ENCODE results near the gene MYO5C. TPM values are rescaled to one million over a fixed set of nuclear protein-coding genes. Genes with fewer than 3 reads are reported as not detected.

MYO5C gene
- total and polyA plus RNA-seq, 2 donors from 2014 or later, result 4.6 to 41.6 TPM

- Histone ChIP-seq H3K9me3 (ENCODE audit: control insufficient read depth in 2 of 3, insufficient read depth in 1 of 3, low read length in 3 of 3) (no peaks in the 10 kb centered on the region), H3K4me1 (ENCODE audit: control insufficient read depth in 2 of 3, insufficient read depth in 2 of 3, low read depth in 1 of 3, low read length in 3 of 3) (peaks cover 0 to 3% (median 0%) of the 10 kb centered on the region in 3 donors), H3K9ac (ENCODE audit: low read length in 3 of 3) (no peak overlapping the region), H3K27ac (ENCODE audit: low read depth in 2 of 2, low read length in 2 of 2) (no peak overlapping the region), H3K36me3 (ENCODE audit: control insufficient read depth in 2 of 3, insufficient read depth in 3 of 3, low read length in 3 of 3) (peaks cover 0 to 5% (median 0%) of the 10 kb centered on the region in 3 donors), H3K4me3 (ENCODE audit: low read length in 3 of 3) (no peak overlapping the region), H3K27me3 (ENCODE audit: control insufficient read depth, insufficient read depth, low read length) (no peaks in the 10 kb centered on the region)
- TF ChIP-seq CTCF (IDR thresholded peaks at IDR 0.05; ENCODE audit: borderline replicate concordance, extremely low read depth, insufficient read depth), result no peak
- FAIRE-seq (no peak), DNase-seq (peak in 3 of 5 donors; percentile 30 to 52 (median 41))
- intact Hi-C loops (cut with DNase I), result no loop called here
These were observed 13.5 kb upstream of the MYO5C start for GRCh38 chr15:52309154-52309548.

DNA sequence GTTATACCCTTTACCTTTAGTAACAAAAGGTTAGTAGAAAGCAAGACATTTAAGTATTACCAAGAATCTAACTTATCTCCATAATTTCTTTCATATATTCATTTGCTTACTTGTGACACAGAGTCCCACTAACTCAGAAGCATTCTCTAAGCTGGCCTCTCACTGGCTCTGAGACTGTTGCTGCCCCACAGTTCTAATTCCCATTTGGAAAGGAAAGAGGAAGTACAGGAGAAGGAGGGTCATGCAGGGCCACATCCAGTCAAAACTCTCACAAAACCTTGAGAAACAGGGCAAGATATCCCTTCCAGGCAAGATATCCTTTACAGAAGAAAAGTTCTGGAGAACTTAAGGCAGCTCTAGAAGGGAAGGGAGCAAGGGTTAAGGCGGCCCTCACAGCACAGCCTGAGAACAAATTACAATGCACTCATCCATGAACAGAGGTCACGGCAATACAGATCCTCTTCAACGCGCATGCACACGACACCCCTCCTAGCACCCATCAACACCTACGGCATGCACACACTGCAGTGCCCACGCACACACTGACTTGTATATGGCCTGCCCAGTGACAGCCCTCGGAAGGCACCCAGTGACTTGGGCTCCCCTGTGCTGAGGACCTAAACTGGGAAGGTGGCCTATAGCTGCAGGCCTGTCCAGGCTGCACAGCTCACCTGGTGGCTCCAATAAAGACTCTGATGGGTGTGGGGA, 13.0 kb upstream of the MYO5C start:
- intact Hi-C loops (cut with DNase I), result no loop called here
- no peak for TF ChIP-seq CTCF (IDR thresholded peaks at IDR 0.05; ENCODE audit: borderline replicate concordance, extremely low read depth, insufficient read depth)
- Histone ChIP-seq H3K9ac (ENCODE audit: low read length in 3 of 3) (no peak overlapping the region), H3K4me1 (ENCODE audit: control insufficient read depth in 2 of 3, insufficient read depth in 2 of 3, low read depth in 1 of 3, low read length in 3 of 3) (peaks cover 0 to 3% (median 0%) of the 10 kb centered on the region in 3 donors), H3K9me3 (ENCODE audit: control insufficient read depth in 2 of 3, insufficient read depth in 1 of 3, low read length in 3 of 3) (no peaks in the 10 kb centered on the region), H3K27ac (ENCODE audit: low read depth in 2 of 2, low read length in 2 of 2) (no peak overlapping the region), H3K36me3 (ENCODE audit: control insufficient read depth in 2 of 3, insufficient read depth in 3 of 3, low read length in 3 of 3) (peaks cover 0 to 5% (median 0%) of the 10 kb centered on the region in 3 donors), H3K27me3 (ENCODE audit: control insufficient read depth, insufficient read depth, low read length) (no peaks in the 10 kb centered on the region), H3K4me3 (ENCODE audit: low read length in 3 of 3) (no peak overlapping the region)
- FAIRE-seq (no peak), DNase-seq (peak in 3 of 5 donors; percentile 30 to 63 (median 46))

GRCh38 chr15:52307847-52308246, 12.2 kb upstream of the MYO5C start:
- FAIRE-seq (no peak), DNase-seq (no peak)
- H3K9me3 ChIP-seq (ENCODE audit: control insufficient read depth in 2 of 3, insufficient read depth in 1 of 3, low read length in 3 of 3), result no peaks in the 10 kb centered on the region
- no peak overlapping the region for H3K27ac ChIP-seq (ENCODE audit: low read depth in 2 of 2, low read length in 2 of 2)
- H3K4me1 ChIP-seq (ENCODE audit: control insufficient read depth in 2 of 3, insufficient read depth in 2 of 3, low read depth in 1 of 3, low read length in 3 of 3), result peaks cover 0 to 3% (median 0%) of the 10 kb centered on the region in 3 donors
- no peak overlapping the region for H3K4me3 ChIP-seq (ENCODE audit: low read length in 3 of 3)
- H3K9ac ChIP-seq (ENCODE audit: low read length in 3 of 3), result no peak overlapping the region
- H3K27me3 ChIP-seq (ENCODE audit: control insufficient read depth, insufficient read depth, low read length), result no peaks in the 10 kb centered on the region
- intact Hi-C loops (cut with DNase I), result no loop called here
- peaks cover 0 to 2% (median 0%) of the 10 kb centered on the region in 3 donors for H3K36me3 ChIP-seq (ENCODE audit: control insufficient read depth in 2 of 3, insufficient read depth in 3 of 3, low read length in 3 of 3)
- TF ChIP-seq CTCF (IDR thresholded peaks at IDR 0.05; ENCODE audit: borderline replicate concordance, extremely low read depth, insufficient read depth), result no peak
